Right lobe of liver (tissue), 4 donors: ENCODE results near the gene SLC4A8.

ENCODE experiments used
- CTCF ChIP-seq, 4 donors: fragments of 200-600 bp in 3 of 4; fragments of 450-650 bp in 1 of 4; IDR thresholded peaks; one replicate each; pipeline versions ENCODE4 v1.5.1 to v1.8.0; 2016 to 2022; ENCODE audit warnings: antibody characterized with exemption in 4 of 4, mild to moderate bottlenecking in 2 of 4
- POLR2A ChIP-seq: fragments of 450-650 bp; IDR thresholded peaks from one replicate; pipeline ENCODE4 v1.6.1; 2017; ENCODE audit warnings: antibody characterized with exemption, mild to moderate bottlenecking
- donor health status: DM: no; HTN: no; CAD: no.
- donor health status: DM: no; HTN: no; CAD: no.
- donor health status: DM: no; HTN: yes; CAD: no.

- TF ChIP-seq CTCF (IDR thresholded peaks at IDR 0.05) (no peak), POLR2A (no peak)
These were observed 31.9 kb upstream of the SLC4A8 start for GRCh38 chr12:51392556-51393237.
